DMS 273 (cell line): ENCODE measurements around the gene LRRC30.

Experiments
- DNase-seq: peaks from one replicate; lab custom pipeline; 2025; ENCODE audit not compliant: unreplicated experiment; lab: John Stamatoyannopoulos, UW

Gene LRRC30

DNA sequence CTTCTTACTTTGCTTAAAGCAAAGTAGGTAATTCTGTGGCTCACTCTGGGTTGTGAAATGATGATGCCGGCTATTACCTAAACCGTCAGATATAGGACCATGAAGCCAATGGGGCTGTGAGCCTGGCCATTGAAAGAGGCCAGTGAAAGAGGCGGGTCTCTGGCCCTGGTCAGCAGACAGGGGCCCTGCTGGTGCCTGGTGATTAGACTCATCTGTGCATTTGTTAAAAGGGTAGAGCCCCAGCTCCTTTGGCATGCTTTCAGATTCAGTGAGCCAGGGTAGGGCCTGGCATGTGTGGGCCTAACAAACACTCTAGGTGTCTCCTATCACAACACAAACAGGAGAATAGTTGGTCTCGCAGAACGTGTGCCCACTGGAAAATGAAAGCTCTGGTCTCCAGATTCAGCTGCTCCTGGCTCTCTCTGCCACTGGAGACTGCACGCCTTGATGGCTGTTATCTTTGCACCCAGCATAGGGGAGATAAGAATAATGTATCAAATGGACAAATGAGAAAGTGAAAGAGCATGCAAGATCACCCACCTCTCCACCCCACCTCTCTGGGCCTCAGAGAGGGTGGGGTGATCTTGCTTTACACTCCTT is 6.9 kb downstream of the LRRC30 start:
- no peak for DNase-seq

GRCh38 chr18:7242926-7243325 is 12.0 kb downstream of the LRRC30 start:
- no peak for DNase-seq

- DNase-seq: peak; percentile 9
Observed at GRCh38 chr18:7248877-7249276, 18.0 kb downstream of the LRRC30 start.

DNA sequence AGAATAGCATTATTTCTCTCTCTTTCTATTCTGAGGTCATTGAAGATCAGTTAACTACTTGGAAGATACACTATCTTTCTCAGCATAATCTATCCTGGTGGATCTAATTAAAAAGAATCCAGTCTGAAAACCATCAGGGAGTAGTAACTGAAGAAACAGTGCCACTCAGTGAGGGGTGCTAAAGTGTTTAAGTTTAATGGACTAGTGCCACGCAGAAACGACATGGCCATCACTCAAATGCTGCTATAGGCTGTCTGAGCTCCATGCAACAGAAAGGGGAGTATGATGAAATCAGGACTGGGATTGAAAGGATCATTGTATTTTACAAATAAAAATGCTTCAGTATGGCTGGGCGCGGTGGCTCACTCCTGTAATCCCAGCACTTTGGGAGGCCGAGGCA is 23.3 kb downstream of the LRRC30 start:
- DNase-seq: no peak

GRCh38 chr18:7255054-7255453 is 24.2 kb downstream of the LRRC30 start:
- no peak for DNase-seq

GRCh38 chr18:7255643-7256042 is 24.8 kb downstream of the LRRC30 start:
- no peak for DNase-seq

DNA sequence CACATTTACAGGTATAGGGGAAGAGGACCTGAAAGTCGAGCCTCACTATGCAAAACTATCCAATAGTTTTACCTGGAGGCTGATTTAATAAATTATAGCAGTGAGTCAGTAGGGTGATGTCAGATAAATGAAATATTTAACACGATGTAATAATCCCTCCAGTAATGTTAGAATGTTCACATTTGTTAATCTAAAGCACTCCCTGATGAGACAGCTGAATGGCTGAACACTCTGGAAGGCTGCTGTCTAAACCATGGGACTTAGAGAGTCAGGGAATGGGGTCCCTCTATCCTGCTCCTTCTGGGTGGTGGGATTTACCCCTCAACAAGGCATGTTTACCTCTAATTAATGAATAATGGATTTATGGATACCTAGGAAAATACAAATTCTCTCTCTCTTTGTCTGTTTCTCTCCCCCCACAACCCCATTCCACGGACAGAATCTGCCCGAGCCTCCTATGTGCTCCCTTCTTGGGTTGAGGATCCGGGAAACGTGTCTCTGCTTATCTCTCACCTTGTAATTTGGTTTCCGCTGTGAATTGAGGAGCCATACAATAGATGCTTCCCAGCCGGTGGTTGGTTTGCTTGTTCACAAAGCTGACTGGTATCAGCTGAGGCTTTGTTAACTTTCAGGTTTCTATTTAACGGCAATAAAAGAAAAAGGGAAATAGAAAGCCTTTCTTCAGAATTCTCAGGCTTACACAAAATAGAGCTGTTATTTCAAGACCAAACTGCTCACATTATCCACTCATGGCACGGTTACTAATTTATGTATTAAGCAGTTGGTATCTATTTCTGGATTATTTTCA is 25.9 kb downstream of the LRRC30 start:
- DNase-seq: no peak

GRCh38 chr18:7257426-7257740 is 26.5 kb downstream of the LRRC30 start:
- no peak for DNase-seq

DNA sequence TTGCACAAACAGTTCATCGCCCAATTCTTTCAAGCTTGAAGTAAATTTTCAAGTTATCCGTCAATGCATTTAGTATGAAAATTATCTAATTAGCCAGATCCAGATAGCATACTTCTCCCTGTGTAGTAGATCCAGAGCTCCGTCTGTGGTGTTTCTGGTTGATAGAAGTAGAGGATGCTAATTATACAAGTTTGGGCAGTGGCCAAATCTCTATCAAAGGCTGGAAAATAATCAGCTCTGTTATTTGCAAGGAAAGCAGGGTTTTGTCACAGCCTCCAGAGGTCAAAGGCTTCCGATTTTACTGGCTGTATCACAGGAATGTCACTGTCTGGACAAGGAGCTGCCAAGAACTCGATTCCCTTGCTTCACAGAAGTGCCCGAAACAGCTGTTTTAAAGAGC is 28.6 kb downstream of the LRRC30 start:
- peak; percentile 24 for DNase-seq

DNA sequence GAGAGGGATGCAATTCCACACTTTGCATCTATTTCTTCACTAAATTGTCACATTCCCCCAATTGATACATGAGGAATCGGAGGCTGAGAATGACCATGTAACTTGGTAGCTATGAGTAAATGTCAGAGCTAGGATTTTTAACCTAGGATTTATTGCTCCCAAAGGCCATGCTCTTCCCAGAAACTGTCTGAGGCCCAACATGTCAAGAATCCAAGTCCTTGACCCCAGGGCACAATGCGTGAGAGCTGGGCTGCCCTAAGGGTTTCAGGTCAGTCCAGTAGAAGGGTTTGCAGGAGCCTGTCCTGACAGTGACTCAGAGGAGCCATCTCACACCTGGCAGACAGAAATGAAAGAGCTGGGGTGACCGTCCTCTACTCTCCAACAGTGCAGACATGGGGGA is 30.3 kb downstream of the LRRC30 start:
- no peak for DNase-seq

DNA sequence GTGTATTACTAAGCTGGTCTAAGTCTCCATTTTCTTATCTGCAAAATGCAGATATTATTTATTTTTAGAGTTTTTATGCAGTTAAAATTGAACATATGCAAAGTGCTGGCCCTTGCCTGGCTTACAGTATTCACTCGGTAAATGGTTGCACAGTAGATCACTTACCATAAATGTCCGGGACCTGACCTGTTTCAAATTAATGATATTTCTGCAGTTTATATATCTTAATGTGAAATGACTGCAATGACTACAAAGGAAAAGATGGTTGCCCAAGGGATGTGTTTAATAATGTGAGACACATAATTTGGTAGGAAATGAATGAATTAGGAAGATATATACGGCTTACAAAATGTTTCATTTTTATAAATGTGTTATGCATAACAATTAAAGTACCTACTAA is 37.1 kb downstream of the LRRC30 start:
- no peak for DNase-seq

GRCh38 chr18:7269942-7270341 is 39.1 kb downstream of the LRRC30 start:
- no peak for DNase-seq

DNA sequence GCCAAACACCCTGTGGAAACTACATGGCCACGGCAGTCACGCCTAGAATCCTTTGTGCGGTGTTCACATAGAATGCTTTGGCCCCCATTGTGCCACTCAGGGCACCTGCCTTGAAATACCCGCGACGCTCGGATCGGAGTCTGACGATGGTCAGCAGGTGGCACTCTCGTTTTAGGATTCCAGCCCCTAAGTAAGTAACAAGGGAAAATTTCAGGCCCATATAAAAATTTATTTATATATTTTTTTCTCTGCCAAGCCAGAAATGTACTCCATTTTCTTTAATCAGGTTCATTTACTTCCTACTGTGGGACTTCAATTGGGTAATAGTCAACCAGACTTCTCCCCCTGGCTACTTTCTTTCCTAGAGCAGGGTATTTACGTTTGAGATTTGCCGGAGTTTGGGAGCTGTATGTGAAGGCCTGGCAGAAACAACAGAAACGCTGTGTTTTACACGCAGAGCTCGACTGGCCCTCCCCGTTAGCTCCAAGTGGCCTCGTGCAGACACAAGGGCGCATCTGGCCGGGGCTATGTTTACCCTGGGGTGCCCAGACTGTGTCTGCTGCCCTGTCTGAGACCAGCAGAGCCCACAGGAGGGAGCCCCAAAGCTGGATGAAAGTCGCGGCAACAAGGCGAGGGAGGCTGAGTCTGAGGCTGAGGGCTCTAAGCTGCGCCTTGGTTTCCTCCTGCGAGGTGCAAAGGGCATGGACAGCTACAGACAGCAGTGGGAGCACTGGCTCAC is 41.6 kb downstream of the LRRC30 start:
- peak; percentile 71 for DNase-seq

GRCh38 chr18:7273301-7273921 is 42.5 kb downstream of the LRRC30 start:
- DNase-seq: no peak

DNA sequence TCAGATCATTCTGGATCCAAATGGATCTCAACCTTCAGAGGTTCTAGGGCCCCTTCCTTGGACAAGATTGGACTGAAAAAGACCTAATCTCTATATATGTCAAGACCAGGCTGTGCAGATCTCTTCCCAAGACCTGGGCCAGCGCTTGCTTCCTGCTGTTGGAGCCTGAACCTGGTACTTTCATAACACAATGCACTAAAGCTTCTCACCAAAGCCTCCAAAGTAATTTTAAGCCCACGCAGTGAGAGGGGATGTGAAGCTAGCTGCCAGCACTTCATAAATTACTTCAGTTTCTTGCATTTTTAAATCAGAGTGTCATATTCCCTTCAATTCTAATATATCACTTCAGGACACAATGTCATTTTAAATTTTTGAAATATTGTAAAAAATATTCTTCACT is 50.7 kb downstream of the LRRC30 start:
- DNase-seq: no peak
